Stimulated activated naive B cell treated with anti-CD40 and anti-IgM and Interleukin-4, amounts not matched to agents 10 μg/mL and 1 μg/mL and 100 μg/mL, for 72 hours (primary cell): ENCODE data around the gene ANKS1B.

Experiments used
- ATAC-seq, 2 donors: fragments of 150-1000 bp; cut with Tn5 transposase; replicated peaks; 2 replicates each; pipeline ENCODE4 v1.10.0; 2021; ENCODE audit warnings: moderate library complexity in 1 of 2
- DNase-seq: peaks from one replicate; pipeline ENCODE4 v3.0.0; 2021
- H3K27ac Mint-ChIP-seq: one replicate; pipeline ENCODE4 v1.8.0; 2022; ENCODE audit warnings: mild to moderate bottlenecking, mixed read lengths
- H3K27me3 Mint-ChIP-seq, 2 donors: one replicate each; pipeline ENCODE4 v1.8.0; 2022; ENCODE audit warnings: mixed read lengths in 2 of 2
- H3K36me3 Mint-ChIP-seq, 2 donors: one replicate each; pipeline ENCODE4 v1.8.0; 2022; ENCODE audit warnings: mixed read lengths in 2 of 2, mild to moderate bottlenecking in 1 of 2
- H3K4me1 Mint-ChIP-seq, 2 donors: one replicate each; pipeline ENCODE4 v1.8.0; 2022; ENCODE audit warnings: mixed read lengths in 2 of 2, mild to moderate bottlenecking in 1 of 2
- H3K4me3 Mint-ChIP-seq, 2 donors: one replicate each; pipeline ENCODE4 v1.8.0; 2022; ENCODE audit warnings: mild to moderate bottlenecking in 2 of 2, mixed read lengths in 2 of 2, moderate library complexity in 1 of 2
- H3K9me3 Mint-ChIP-seq, 2 donors: one replicate each; pipeline ENCODE4 v1.8.0; 2022; ENCODE audit warnings: mixed read lengths in 2 of 2, mild to moderate bottlenecking in 1 of 2

ANKS1B gene

DNA sequence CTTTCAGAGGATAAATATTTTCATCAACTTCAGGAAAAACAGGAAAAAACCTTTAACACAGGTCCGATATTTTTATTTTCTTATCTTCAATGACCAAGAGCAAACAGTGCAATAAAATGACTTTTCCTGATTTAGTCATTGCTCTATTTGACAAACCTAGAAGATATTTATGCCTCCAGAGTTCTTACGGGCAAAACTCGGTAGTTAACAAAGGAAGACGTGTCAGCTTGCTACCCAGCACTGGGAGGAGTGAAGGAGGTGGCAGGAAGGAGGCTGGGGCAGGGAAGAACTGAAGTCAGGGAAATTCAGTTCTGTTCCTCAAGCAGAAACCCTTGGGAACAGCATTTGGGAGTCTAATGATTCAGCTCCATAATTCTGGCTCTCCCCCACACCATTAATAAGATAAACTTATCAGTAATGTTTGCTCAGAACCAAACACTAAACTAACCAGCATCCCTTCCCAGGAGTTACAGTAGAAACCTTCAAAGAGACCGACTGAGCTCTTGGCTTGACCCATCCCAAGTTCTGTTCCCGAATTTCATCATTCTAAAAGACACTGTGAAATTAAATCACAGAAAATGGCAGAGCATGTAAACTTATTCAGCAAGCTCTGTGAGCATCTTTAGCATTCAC lies 1176.4 kb downstream of the ANKS1B start:
- Mint-ChIP-seq H3K9me3 (no peaks in the 10 kb centered on the region), H3K27me3 (peaks cover 0 to 1% of the 10 kb centered on the region in 2 donors), H3K36me3 (no peaks in the 10 kb centered on the region), H3K27ac (no peak overlapping the region), H3K4me3 (no peak overlapping the region), H3K4me1 (no peaks in the 10 kb centered on the region)
- no peak for DNase-seq
- no peak for ATAC-seq

DNA sequence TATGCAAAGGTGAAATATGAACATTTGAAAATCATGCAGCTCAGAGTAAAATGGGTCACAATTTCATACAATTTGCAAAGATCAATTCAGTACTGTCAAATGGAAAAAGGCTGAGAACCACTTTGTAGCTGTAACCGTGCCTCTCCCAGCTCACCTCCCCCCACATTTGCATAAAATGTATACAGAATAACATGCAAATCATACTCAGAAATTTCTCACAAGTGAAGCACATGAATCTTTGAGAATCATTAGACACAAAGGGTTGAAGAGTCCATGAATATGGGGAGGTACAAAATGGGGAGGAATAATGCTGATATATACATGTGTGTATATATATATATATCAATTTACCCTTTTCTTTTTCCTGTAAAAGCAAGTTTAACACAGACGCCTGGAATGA lies 1177.5 kb downstream of the ANKS1B start:
- DNase-seq (no peak), ATAC-seq (no peak)
- H3K27ac Mint-ChIP-seq, result no peak overlapping the region
- no peaks in the 10 kb centered on the region for H3K9me3 Mint-ChIP-seq
- peaks cover 0 to 9% of the 10 kb centered on the region in 2 donors for H3K27me3 Mint-ChIP-seq
- no peaks in the 10 kb centered on the region for H3K4me1 Mint-ChIP-seq
- H3K36me3 Mint-ChIP-seq, result no peaks in the 10 kb centered on the region
- H3K4me3 Mint-ChIP-seq, result no peak overlapping the region

DNA sequence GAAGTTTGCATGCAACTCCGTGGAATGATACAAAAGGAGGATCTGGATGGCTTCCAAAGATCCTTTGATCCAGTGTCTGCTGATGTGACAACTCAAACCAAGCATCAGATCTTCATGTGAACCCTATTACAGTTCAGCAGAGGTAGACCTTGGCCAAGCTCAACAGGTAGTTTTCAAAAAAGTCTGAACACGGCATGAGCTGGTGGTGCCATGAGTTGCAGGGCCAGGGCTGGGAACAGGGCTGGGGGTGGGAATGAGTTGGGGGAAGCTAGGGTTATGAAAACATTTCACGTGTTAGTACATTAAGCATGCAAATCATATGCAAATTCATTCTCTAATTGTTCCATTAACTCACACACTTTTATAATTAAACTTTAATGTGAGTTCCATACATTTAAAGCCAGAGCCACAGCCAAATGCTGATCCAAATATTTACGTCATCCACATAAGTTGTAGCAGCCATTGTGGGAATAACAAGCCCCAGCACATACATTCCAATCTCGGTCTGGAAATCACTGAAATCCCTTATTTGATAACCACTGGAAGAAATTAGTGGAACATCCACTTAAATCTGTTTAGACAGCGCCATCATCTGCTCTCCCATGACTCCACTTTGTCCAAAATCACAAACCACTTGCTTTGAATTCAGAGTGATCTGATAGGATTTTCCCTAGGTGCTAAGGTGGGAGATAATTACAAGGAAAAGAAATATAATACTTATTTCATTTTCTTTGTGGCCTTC lies 1181.1 kb downstream of the ANKS1B start:
- no peak overlapping the region for H3K4me3 Mint-ChIP-seq
- H3K4me1 Mint-ChIP-seq, result no peaks in the 10 kb centered on the region
- H3K27me3 Mint-ChIP-seq, result peaks cover 0 to 15% of the 10 kb centered on the region in 2 donors
- H3K9me3 Mint-ChIP-seq, result no peaks in the 10 kb centered on the region
- DNase-seq (no peak), ATAC-seq (no peak)
- no peak overlapping the region for H3K27ac Mint-ChIP-seq
- no peaks in the 10 kb centered on the region for H3K36me3 Mint-ChIP-seq

DNA sequence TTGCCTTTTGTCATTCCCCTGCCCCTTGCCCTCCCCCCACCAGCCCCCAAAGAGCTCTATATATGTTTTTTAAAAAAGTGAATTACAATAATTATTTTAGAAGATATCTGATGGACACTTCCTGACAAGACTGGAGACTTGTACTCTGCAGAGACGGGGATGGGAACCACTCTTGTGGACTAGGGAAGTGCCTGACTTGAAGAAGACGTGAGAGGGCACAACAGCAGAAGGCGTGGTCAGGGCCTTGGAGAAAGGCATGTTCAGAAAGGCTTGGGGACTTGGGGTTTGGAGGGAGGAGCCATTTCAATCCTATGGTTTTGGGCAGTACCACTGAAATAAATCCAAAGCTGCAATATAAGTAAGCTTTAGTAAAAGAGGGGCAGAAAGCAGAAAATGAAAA lies 1184.9 kb downstream of the ANKS1B start:
- Mint-ChIP-seq H3K9me3 (no peaks in the 10 kb centered on the region), H3K36me3 (no peaks in the 10 kb centered on the region), H3K4me3 (no peak overlapping the region), H3K27me3 (peaks cover 0 to 15% of the 10 kb centered on the region in 2 donors), H3K27ac (no peak overlapping the region), H3K4me1 (no peaks in the 10 kb centered on the region)
- DNase-seq (no peak), ATAC-seq (no peak)

GRCh38 chr12:98799146-98799810 lies 1185.5 kb downstream of the ANKS1B start:
- Mint-ChIP-seq H3K9me3 (no peaks in the 10 kb centered on the region), H3K27me3 (peaks cover 5 to 15% of the 10 kb centered on the region in 2 donors), H3K36me3 (no peaks in the 10 kb centered on the region), H3K27ac (no peak overlapping the region), H3K4me1 (no peaks in the 10 kb centered on the region), H3K4me3 (no peak overlapping the region)
- DNase-seq (no peak), ATAC-seq (no peak)

GRCh38 chr12:98797200-98797599 lies 1187.5 kb downstream of the ANKS1B start:
- Mint-ChIP-seq H3K27me3 (peaks cover 9 to 12% of the 10 kb centered on the region in 2 donors), H3K4me1 (no peaks in the 10 kb centered on the region), H3K27ac (no peak overlapping the region), H3K9me3 (peaks cover 0 to 2% of the 10 kb centered on the region in 2 donors), H3K36me3 (no peaks in the 10 kb centered on the region), H3K4me3 (no peak overlapping the region)
- ATAC-seq, result no peak
- no peak for DNase-seq

DNA sequence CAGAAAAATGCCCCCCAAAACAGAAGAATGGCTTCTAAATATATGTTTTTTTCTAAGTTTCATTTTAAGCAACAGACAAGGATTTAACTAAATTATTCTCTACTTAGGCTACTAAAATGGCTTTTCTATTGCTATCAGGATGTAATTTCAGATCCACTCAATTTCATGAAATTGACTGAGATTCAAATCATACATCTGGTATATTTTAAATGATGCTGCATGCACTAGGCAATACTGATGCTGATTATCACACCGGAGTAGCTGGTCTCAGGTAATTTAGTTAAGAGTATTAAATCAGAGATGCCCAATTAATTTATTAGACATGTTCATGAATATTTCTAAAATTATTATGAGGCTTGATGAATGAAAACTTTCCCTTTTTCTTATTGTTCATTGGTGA lies 1188.0 kb downstream of the ANKS1B start:
- Mint-ChIP-seq H3K4me3 (no peak overlapping the region), H3K4me1 (no peaks in the 10 kb centered on the region), H3K27me3 (peaks cover 9 to 12% of the 10 kb centered on the region in 2 donors), H3K9me3 (peaks cover 0 to 2% of the 10 kb centered on the region in 2 donors), H3K36me3 (no peaks in the 10 kb centered on the region), H3K27ac (no peak overlapping the region)
- DNase-seq, result no peak
- no peak for ATAC-seq

DNA sequence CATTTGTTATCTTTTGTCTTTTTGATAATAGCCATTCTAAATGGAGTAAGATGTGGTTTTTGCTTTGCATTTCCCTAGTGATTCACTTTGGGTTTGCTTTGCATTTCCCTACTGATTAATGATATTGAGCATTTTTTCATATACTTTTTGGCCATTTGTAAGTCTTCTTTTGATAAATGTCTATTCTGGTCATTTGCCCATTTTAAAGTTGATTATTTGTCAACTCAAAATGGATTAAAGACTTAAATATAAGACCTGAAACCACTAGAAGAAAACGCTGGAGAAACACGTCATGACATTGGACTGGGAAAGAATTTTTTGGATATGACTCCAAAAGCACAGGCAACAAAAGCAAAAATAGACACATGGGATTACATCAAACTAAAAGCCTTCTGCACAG lies 1191.6 kb downstream of the ANKS1B start:
- H3K9me3 Mint-ChIP-seq, result peaks cover 0 to 2% of the 10 kb centered on the region in 2 donors
- peaks cover 6 to 9% of the 10 kb centered on the region in 2 donors for H3K27me3 Mint-ChIP-seq
- no peaks in the 10 kb centered on the region for H3K4me1 Mint-ChIP-seq
- H3K36me3 Mint-ChIP-seq, result no peaks in the 10 kb centered on the region
- no peak for ATAC-seq
- no peak overlapping the region for H3K27ac Mint-ChIP-seq
- DNase-seq, result no peak
- no peak overlapping the region for H3K4me3 Mint-ChIP-seq

- DNase-seq, result no peak
- H3K27ac Mint-ChIP-seq, result no peak overlapping the region
- H3K27me3 Mint-ChIP-seq, result peaks cover 11 to 12% of the 10 kb centered on the region in 2 donors
- peaks cover 0 to 2% of the 10 kb centered on the region in 2 donors for H3K9me3 Mint-ChIP-seq
- H3K36me3 Mint-ChIP-seq, result no peaks in the 10 kb centered on the region
- no peaks in the 10 kb centered on the region for H3K4me1 Mint-ChIP-seq
- no peak for ATAC-seq
- no peak overlapping the region for H3K4me3 Mint-ChIP-seq
These were observed 1193.3 kb downstream of the ANKS1B start for GRCh38 chr12:98791406-98791805.

- Mint-ChIP-seq H3K36me3 (no peaks in the 10 kb centered on the region), H3K9me3 (no peaks in the 10 kb centered on the region), H3K27me3 (peaks cover 14 to 26% of the 10 kb centered on the region in 2 donors), H3K4me1 (no peaks in the 10 kb centered on the region), H3K4me3 (no peak overlapping the region), H3K27ac (no peak overlapping the region)
- no peak for DNase-seq
- ATAC-seq, result no peak
These were observed 1196.3 kb downstream of the ANKS1B start for GRCh38 chr12:98788396-98788795.

DNA sequence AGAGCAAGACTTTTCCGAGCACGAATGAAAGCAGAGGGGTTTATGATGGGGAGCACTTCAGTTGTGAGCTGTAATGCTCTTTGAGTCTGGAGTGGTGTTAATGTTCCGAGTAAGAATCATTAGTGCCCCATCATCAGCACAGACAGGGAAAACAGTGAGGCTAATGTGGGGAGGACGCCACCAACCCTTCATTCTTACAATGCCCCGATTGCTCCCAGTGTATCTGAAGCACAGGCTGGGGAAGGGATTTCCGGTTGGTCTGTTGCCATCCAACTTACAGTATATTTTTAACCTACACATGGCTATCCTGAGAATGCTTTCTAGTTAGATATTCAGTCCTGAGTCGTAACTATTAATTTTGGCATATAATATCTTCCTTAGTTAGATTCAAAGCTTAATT lies 1198.1 kb downstream of the ANKS1B start:
- ATAC-seq, result no peak
- H3K4me3 Mint-ChIP-seq, result no peak overlapping the region

GRCh38 chr12:98783420-98783819 lies 1201.3 kb downstream of the ANKS1B start:
- no peak overlapping the region for H3K27ac Mint-ChIP-seq
- peaks cover 15 to 27% of the 10 kb centered on the region in 2 donors for H3K27me3 Mint-ChIP-seq
- H3K4me3 Mint-ChIP-seq, result no peak overlapping the region
- no peaks in the 10 kb centered on the region for H3K4me1 Mint-ChIP-seq
- H3K36me3 Mint-ChIP-seq, result no peaks in the 10 kb centered on the region
- ATAC-seq (no peak), DNase-seq (no peak)
- no peaks in the 10 kb centered on the region for H3K9me3 Mint-ChIP-seq

More for the DNA sequence above, 1198.1 kb downstream of the ANKS1B start:
- no peaks in the 10 kb centered on the region for H3K9me3 Mint-ChIP-seq
- no peak for DNase-seq
- no peaks in the 10 kb centered on the region for H3K4me1 Mint-ChIP-seq
- H3K27me3 Mint-ChIP-seq, result peaks cover 15 to 22% of the 10 kb centered on the region in 2 donors
- no peak overlapping the region for H3K27ac Mint-ChIP-seq
- H3K36me3 Mint-ChIP-seq, result no peaks in the 10 kb centered on the region

- no peak overlapping the region for H3K27ac Mint-ChIP-seq
- peaks cover 16 to 17% of the 10 kb centered on the region in 2 donors for H3K27me3 Mint-ChIP-seq
- H3K4me1 Mint-ChIP-seq, result no peaks in the 10 kb centered on the region
- no peak for ATAC-seq
- H3K36me3 Mint-ChIP-seq, result no peaks in the 10 kb centered on the region
- H3K4me3 Mint-ChIP-seq, result no peak overlapping the region
- no peaks in the 10 kb centered on the region for H3K9me3 Mint-ChIP-seq
- no peak for DNase-seq
These were observed 1204.5 kb downstream of the ANKS1B start for GRCh38 chr12:98780261-98780660.

DNA sequence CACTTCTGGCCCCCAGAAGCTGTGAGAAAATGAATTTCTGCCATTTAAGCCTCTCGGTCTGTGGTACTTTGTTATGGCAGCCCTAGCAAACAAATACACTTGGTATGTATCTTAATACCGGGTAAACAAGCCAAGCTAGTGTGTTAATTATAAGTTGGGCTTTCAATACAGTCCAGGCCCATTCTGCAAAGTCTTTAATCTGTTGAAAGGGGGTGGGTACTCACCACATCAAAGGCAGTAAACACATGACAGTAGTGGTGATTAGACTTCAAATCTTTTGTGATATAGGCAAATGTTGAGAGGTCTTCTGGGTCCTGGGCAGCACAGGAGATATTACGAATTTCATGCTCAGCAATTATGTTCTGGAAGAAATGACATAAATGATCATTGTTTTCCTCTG lies 1211.9 kb downstream of the ANKS1B start:
- Mint-ChIP-seq H3K27ac (no peak overlapping the region), H3K4me1 (no peaks in the 10 kb centered on the region), H3K4me3 (no peak overlapping the region), H3K36me3 (no peaks in the 10 kb centered on the region), H3K27me3 (peaks cover 0 to 11% of the 10 kb centered on the region in 2 donors), H3K9me3 (peaks cover 4% of the 10 kb centered on the region in 2 donors)
- DNase-seq (no peak), ATAC-seq (no peak)
